Neural progenitor cell (in vitro differentiated cells): ENCODE measurements around the gene LYRM7.

Experiments
- EZH2phosphoT487 ChIP-seq: fragments of 200-600 bp; sonication (generic); IDR thresholded peaks from 2 replicates; pipeline ENCODE4 v1.6.1; 2017; ENCODE audit warnings: antibody characterized with exemption
- TF ChIP-seq, protein P1 (sequence below): fragments of 200-600 bp; sonication (generic); IDR thresholded peaks from 2 replicates; pipeline ENCODE4 v1.5.1; 2017; ENCODE audit warnings: antibody characterized with exemption, mild to moderate bottlenecking

DNA sequence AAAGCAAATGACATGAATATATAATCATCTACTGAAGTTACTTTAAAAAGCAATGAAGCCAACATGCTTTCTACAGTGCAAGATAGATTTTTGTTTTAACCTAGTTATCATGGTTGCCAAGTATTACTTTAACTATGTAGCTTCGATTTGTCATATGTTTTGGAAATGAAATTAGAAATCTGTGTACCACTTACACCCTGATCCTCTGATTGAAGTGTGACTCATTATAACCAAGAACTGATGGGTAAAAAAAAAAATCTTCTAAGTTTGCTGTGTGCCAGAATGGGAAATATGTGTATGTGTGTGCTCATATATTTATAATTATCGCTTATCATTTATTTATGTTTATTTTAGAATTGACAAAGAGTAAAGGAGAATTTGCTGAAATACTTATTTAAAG lies 84.0 kb downstream of the LYRM7 start:
- TF ChIP-seq, protein P1, sequence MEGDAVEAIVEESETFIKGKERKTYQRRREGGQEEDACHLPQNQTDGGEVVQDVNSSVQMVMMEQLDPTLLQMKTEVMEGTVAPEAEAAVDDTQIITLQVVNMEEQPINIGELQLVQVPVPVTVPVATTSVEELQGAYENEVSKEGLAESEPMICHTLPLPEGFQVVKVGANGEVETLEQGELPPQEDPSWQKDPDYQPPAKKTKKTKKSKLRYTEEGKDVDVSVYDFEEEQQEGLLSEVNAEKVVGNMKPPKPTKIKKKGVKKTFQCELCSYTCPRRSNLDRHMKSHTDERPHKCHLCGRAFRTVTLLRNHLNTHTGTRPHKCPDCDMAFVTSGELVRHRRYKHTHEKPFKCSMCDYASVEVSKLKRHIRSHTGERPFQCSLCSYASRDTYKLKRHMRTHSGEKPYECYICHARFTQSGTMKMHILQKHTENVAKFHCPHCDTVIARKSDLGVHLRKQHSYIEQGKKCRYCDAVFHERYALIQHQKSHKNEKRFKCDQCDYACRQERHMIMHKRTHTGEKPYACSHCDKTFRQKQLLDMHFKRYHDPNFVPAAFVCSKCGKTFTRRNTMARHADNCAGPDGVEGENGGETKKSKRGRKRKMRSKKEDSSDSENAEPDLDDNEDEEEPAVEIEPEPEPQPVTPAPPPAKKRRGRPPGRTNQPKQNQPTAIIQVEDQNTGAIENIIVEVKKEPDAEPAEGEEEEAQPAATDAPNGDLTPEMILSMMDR = no peak
- no peak for TF ChIP-seq EZH2phosphoT487
